Measurements from ENCODE around the gene BEX3.

The BEX3 gene

GRCh38 chrX:103376118-103376978 is at the start of gene BEX3:
BEX3 (plus strand) TSS chrX:103376538; CDS start chrX:103377522, 984 bp downstream.
- TF ChIP-seq CTCF (IDR thresholded peaks at IDR 0.05; ENCODE audit: low read length, missing control alignments) = no peak
- DNase-seq (ENCODE audit: low read depth) = peak; percentile 72
- H3K4me3 ChIP-seq (replicated peaks; ENCODE audit: low read depth, low read length) = peak within 1 kb of the TSS; percentile 73

- peak; percentile 48 for DNase-seq (ENCODE audit: low read depth)
- H3K4me3 ChIP-seq (replicated peaks; ENCODE audit: low read depth, low read length) = peak within 1 kb of the TSS; percentile 49
- no peak for TF ChIP-seq CTCF (IDR thresholded peaks at IDR 0.05; ENCODE audit: low read length, missing control alignments)
Measured at GRCh38 chrX:103329991-103330390, 46.3 kb upstream of the BEX3 start, which contains the start of gene TCEAL7. TCEAL7 (plus strand) TSS chrX:103330239; CDS start chrX:103331404, 1,165 bp downstream.

GRCh38 chrX:103330681-103331288 is 45.6 kb upstream of the BEX3 start:
- peak overlapping the region; percentile 49 for H3K4me3 ChIP-seq (replicated peaks; ENCODE audit: low read depth, low read length)
- peak; percentile 15 for DNase-seq (ENCODE audit: low read depth)
- no peak for TF ChIP-seq CTCF (IDR thresholded peaks at IDR 0.05; ENCODE audit: low read length, missing control alignments)

GRCh38 chrX:103338663-103339062 is 37.7 kb upstream of the BEX3 start:
- TF ChIP-seq CTCF (IDR thresholded peaks at IDR 0.05; ENCODE audit: low read length, missing control alignments) = no peak
- DNase-seq (ENCODE audit: low read depth) = no peak
- H3K4me3 ChIP-seq (replicated peaks; ENCODE audit: low read depth, low read length) = no peak overlapping the region

GRCh38 chrX:103343105-103343504 is 33.2 kb upstream of the BEX3 start:
- peak; percentile 65 for TF ChIP-seq CTCF (IDR thresholded peaks at IDR 0.05; ENCODE audit: low read length, missing control alignments)
- DNase-seq (ENCODE audit: low read depth) = peak; percentile 68

GRCh38 chrX:103344606-103345005 is 31.7 kb upstream of the BEX3 start:
- H3K4me3 ChIP-seq (replicated peaks; ENCODE audit: low read depth, low read length) = no peak overlapping the region
- no peak for TF ChIP-seq CTCF (IDR thresholded peaks at IDR 0.05; ENCODE audit: low read length, missing control alignments)
- peak; percentile 47 for DNase-seq (ENCODE audit: low read depth)

More at GRCh38 chrX:103343105-103343504, 33.2 kb upstream of the BEX3 start:
- no peak overlapping the region for H3K4me3 ChIP-seq (replicated peaks; ENCODE audit: low read depth, low read length)

Measured in fibroblast of pulmonary artery (primary cell).